Inflammatory macrophage treated with lipopolysaccharide for 1 hour (primary cell): ENCODE measurements around the gene PTPN6.
"Not testable (repeated sequence)": the region's sequence is repeated elsewhere in the genome, so short reads cannot be mapped to it uniquely, and the experiment has no call there.

Experiments
- DNase-seq, 2 donors: peaks; one replicate each; pipeline ENCODE4 v3.0.0-alpha.2; 2020 to 2022

The PTPN6 gene

DNA sequence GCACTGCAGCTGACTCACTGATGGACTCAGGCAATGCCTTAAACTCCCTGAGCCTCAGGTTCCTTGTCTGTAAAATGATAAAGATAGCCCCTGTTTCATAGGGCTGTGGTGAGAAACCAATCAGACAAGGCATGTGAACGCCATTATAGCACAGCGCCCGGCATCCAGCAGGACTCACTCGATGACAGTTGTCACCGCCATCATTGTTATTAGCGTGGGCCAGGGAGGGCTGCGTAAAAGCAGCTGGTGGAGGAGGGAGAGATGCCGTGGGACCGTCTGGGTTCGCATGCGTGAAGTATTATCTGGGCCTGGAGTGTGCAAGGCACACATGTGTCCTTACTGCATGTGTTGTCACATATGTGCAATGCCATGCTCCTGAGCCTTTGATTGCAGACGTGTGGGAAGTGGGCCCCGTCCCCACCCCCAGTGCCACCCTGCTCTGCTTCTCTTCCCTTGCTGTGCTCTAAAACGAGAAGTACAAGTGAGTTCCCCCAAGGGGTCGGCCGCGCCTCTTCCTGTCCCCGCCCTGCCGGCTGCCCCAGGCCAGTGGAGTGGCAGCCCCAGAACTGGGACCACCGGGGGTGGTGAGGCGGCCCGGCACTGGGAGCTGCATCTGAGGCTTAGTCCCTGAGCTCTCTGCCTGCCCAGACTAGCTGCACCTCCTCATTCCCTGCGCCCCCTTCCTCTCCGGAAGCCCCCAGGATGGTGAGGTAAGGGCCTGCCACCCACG lies at the start of gene PTPN6:
Gene PTPN6 (plus strand): TSS at position 546 of the 730 bp plus-strand sequence. CDS start 157 bp downstream, at position 703.
- peak; percentile 87 to 92 for DNase-seq

- DNase-seq = no peak
Measured at GRCh38 chr12:6902448-6902847, 48.7 kb upstream of the PTPN6 start.

DNA sequence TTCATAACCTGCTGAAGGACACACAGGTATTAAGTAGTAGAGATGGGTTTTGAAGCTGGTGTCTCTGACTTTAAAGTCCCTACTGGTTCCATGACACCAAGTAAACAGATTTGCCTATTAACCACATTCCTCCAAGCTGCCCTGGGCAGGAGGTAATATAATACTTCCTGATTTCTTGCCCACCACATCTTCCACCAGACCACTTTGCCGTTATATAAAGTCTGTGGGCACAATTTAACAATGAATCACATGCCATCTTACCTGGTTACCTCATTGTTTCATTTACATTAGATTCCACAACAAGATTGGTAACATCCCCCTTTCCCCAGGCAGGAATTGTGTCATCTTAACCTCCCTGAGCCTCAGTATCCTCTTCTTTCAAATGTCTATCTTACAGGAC lies 47.4 kb upstream of the PTPN6 start:
- DNase-seq = no peak

GRCh38 chr12:6904280-6905276 lies 46.6 kb upstream of the PTPN6 start, which contains the start of gene LRRC23:
Gene LRRC23 (plus strand): TSS chr12:6904822. CDS start chr12:6905634, 812 bp downstream.
- peak; percentile 93 to 97 for DNase-seq

GRCh38 chr12:6905414-6906040 lies 45.6 kb upstream of the PTPN6 start:
- no peak for DNase-seq

GRCh38 chr12:6908141-6908540 lies 43.0 kb upstream of the PTPN6 start:
- DNase-seq = not testable (repeated sequence)

DNA sequence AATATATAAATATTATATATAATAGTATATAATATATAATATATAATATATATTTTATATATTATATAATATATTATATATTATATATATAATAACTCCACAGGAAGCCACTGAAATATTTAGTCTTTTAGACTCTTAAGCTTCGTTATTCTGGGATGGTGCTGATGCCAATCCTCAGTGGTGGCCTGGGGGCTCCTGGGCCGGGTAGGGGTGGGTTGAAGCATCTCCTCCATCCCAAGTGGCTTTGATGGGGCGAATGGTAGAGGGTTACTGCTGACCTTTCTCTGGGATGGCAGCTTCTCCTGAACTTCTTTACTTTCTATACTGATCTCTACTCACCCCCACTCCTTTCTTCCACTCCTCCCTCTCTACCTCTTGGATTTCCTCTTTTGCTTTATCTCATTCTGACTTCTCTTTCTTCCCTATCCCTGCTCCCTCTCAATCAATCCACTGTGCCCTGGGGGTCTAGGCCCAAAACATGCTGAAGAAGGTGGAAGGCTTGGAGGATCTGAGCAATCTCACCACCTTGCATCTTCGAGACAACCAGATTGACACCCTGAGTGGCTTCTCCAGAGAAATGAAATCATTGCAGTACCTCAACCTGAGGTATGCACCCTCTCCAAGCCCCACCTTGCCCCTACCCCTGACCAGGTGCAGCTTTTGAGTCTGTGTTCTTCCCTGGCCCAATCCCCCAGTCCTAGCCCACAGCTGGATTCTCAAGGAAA lies 41.6 kb upstream of the PTPN6 start:
- DNase-seq = no peak

DNA sequence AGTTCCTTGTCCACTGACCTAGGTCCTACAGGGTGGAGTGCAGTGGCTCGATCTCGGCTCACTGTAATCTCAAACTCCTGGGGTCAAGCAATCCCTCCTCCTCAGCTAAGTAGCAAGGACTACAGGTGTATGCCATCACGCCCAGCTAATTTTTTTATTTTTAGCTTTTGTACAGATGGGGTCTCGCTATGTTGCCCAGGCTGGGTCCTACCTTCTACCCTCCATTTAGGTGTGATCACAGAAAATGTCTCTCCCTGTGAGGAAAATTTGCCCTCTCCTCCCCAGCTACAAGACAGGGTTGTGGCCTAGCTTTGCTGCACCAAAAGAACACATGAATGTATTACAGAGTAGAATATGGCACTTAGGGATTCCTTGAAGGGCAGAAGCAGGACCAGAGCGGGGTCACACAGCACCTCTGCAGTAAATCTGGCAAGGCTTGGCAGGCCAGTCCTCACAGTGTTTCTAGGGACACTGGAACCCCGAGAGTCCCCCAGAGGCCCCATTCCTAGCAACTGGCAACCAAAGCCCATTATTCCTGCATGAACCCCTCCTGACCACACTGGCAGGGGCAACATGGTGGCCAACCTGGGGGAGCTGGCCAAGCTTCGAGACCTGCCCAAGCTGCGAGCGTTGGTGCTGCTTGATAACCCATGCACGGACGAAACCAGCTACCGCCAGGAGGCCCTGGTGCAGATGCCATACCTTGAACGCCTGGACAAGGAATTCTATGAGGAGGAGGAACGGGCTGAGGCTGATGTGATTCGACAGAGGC lies 38.8 kb upstream of the PTPN6 start:
- DNase-seq = no peak

DNA sequence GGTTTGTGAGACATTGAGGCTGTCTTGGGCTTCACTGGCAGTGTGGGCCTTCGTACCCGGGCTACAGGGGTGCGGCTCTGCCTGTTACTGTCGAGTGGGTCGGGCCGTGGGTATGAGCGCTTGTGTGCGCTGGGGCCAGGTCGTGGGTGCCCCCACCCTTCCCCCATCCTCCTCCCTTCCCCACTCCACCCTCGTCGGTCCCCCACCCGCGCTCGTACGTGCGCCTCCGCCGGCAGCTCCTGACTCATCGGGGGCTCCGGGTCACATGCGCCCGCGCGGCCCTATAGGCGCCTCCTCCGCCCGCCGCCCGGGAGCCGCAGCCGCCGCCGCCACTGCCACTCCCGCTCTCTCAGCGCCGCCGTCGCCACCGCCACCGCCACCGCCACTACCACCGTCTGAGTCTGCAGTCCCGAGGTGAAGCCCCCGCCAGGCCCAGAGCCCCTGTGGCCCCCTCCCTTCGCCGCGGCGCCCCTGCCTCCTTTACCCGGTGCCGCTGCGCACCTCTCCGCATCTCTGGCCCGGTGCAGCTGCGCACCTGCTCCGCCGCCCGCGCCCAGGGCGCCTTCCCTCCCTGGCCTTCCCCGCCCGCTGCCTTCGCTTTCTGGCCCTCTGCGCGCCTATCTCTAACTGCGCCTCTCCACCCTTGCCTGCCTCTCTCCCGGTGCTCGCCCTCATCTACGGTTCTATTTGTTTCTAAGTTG lies 36.8 kb upstream of the PTPN6 start, which contains the start of gene ENO2:
Gene ENO2 (plus strand): TSS at position 335 of the 701 bp plus-strand sequence. CDS start 1,253 bp downstream, outside the sequence.
- DNase-seq = peak; percentile 42 to 46

GRCh38 chr12:6914947-6915788 lies 36.0 kb upstream of the PTPN6 start:
- DNase-seq = no peak

DNA sequence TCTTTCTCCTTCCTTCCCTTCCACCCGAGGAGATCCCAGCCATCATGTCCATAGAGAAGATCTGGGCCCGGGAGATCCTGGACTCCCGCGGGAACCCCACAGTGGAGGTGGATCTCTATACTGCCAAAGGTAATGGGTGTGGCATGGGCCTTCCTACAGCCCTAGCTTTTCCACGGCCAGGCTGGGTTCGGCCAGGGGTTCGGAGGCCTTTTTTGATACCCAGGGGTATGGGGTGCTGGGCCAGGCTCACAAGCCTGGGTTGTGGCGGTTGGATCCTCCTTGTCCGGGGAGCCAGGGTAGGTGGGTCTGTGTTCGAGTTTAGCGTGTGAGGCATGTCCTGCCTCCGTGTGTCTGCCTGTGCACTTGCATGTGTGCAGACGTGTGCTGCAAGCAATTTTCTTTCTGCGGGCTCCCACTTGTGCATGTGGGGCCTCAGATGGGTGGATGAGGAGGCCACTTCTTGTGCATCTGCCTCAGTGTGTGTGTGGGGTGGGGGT lies 35.3 kb upstream of the PTPN6 start:
- no peak for DNase-seq

GRCh38 chr12:6916426-6917200 lies 34.5 kb upstream of the PTPN6 start:
- no peak for DNase-seq

GRCh38 chr12:6917491-6918231 lies 33.5 kb upstream of the PTPN6 start:
- DNase-seq = no peak

DNA sequence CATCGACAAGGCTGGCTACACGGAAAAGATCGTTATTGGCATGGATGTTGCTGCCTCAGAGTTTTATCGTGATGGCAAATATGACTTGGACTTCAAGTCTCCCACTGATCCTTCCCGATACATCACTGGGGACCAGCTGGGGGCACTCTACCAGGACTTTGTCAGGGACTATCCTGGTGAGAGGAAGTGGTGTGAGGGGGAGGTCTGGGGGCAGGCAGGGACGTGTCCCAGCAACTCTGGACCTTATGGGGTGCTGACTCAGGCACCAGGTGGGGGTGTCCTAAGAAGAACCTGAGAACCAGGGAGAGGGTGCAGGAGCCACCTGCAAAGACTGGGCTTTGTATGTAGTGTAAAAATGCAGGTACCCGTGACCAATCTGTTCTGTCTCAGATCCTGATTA lies 31.6 kb upstream of the PTPN6 start:
- DNase-seq = no peak

DNA sequence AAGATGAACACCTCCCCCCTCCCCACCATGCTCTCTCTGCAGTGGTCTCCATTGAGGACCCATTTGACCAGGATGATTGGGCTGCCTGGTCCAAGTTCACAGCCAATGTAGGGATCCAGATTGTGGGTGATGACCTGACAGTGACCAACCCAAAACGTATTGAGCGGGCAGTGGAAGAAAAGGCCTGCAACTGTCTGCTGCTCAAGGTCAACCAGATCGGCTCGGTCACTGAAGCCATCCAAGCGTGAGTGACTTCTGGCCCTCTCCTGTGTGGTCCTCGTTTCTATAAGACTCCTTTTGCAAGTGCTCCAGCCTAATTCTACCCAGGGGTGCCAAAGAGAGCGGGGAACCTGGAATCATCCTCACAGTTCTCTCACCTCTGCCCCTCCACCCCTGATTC lies 29.6 kb upstream of the PTPN6 start:
- no peak for DNase-seq

- peak; percentile 39 to 52 for DNase-seq
Measured at GRCh38 chr12:6921996-6922946, 28.9 kb upstream of the PTPN6 start.
